RWPE1 (cell line): ENCODE data around the gene ASTN2.

ENCODE experiments used
- CTCF ChIA-PET: fragments of 350-600 bp; sonication (Branson Sonifier 250); formaldehyde crosslinking; extraction: SDS; loops from one replicate; lab custom pipeline; 2021; lab: Yijun Ruan, JAX
- POLR2A ChIA-PET: fragments of 400-600 bp; formaldehyde crosslinking; extraction: SDS; loops from one replicate; lab custom pipeline; 2020; ENCODE audit warnings: antibody characterized with exemption; ENCODE audit not compliant: low non-redundant PET; lab: Yijun Ruan, JAX
- DNase-seq: peaks from one replicate; pipeline ENCODE4 v3.0.0; 2012; ENCODE audit warnings: low spot score
- H3K27ac ChIP-seq: fragments of 450-650 bp; 2 replicates; pipeline ENCODE4 v1.5.1; 2017
- TF ChIP-seq, protein P1 (sequence below): fragments of 450-650 bp; conservative IDR thresholded peaks from 2 replicates; pipeline ENCODE4 v1.5.1; 2017; ENCODE audit warnings: low read depth, mild to moderate bottlenecking

ASTN2 gene

DNA sequence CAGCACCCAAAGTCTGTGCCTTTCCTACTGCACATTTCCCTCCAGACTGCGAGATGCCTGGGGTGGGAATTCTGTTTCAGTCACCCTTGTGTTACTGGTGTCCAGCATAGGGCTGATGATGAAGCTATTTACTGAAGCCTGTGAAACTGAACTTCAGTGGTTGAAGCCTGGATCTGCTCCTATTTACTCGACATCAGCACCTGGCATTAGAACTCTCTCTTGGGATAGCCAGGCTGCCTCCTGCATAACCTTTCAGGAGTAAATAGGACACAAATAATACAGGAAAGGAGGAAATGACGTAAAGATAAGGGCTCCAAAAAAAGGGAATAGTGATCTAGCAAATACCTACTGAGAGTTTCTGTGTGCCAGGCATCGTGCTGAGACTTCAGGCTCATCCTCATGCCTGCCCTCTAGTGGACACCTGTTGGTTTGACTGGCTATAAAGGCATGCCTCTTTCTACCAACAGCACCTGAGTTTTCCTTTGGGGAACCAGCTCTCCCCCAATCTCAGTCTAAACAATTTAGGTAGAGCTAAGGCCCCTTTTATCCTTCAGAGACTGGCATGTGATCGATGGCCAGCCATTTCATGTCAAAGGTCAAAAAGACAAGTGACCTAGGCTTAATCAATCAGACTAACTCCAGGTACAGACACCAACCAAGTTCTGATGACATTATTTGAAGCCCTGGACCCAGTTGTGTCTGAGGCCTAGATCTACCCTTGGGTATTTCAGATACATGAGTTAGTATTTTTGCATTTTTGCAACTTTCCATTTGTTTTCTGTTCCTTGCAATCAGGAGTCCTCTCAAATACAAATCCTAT, 919.8 kb downstream of the ASTN2 start:
- TF ChIP-seq, protein P1, sequence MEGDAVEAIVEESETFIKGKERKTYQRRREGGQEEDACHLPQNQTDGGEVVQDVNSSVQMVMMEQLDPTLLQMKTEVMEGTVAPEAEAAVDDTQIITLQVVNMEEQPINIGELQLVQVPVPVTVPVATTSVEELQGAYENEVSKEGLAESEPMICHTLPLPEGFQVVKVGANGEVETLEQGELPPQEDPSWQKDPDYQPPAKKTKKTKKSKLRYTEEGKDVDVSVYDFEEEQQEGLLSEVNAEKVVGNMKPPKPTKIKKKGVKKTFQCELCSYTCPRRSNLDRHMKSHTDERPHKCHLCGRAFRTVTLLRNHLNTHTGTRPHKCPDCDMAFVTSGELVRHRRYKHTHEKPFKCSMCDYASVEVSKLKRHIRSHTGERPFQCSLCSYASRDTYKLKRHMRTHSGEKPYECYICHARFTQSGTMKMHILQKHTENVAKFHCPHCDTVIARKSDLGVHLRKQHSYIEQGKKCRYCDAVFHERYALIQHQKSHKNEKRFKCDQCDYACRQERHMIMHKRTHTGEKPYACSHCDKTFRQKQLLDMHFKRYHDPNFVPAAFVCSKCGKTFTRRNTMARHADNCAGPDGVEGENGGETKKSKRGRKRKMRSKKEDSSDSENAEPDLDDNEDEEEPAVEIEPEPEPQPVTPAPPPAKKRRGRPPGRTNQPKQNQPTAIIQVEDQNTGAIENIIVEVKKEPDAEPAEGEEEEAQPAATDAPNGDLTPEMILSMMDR = peak; percentile 84
- H3K27ac ChIP-seq = no peak overlapping the region
- POLR2A ChIA-PET = no interaction called here
- DNase-seq = peak; percentile 30
- CTCF ChIA-PET = interaction anchor here (0.6 to 0.7 kb wide), 5 partner anchors 8 to 1503 kb away, joined by 3 to 9 read pairs (median 4); no protein-coding TSS in a partner anchor

DNA sequence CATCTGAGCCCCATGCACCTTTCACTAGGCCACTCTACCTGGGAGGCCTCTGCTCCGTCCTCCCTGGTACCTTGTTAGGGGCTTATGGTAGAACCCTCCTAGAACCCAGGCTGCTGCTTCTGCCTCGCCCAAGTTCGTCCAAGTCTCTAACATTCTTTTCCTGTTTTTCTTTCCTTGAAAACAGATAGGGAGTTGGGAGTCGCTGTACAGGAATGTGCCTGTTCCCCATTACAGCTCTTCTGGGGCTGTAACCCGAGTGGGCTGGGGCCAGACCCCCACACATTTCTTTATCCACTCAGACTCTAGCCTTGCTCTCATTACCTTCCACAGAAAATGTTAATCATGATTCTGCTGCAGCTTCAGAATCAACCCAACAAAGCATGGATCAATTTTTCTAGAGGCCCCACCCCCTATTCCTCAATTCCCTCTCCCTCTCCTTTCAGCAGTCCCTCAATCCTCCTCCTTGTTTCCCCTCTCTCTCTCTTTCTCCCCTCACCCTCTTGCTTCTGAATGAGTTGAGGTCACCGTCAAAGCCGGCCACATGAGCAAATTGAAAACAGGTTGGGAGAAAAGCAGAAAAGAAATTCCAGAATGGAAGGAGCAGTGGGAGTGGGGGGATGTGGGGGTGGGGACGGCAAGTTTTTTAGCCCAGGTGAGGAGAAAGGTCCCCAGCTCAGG, 921.5 kb downstream of the ASTN2 start:
- no peak overlapping the region for H3K27ac ChIP-seq
- ChIA-PET CTCF (interaction anchor here (0.6 to 0.7 kb wide), 3 partner anchors 48 to 324 kb away, joined by 3 to 10 read pairs (median 3); no protein-coding TSS in a partner anchor), POLR2A (no interaction called here)
- DNase-seq = no peak
- TF ChIP-seq, protein P1 = no peak

DNA sequence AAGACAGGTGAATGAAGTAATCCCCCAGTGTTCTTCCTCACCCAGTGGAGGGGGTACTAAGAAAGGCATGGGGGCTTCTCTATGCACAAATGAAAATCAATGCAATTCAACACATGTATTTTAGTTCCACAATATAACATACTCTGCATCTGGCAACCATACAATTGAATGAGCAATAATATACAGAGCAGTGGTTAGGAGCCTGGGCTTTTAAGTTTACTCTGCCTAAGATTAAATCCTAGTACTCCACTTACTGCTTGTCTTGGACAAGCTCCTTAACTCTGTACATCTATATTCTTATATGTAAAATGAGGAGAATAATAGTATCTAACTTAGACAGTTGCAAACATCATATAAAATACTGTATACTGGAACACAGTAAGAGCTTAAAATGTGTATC, 923.2 kb downstream of the ASTN2 start:
- no peak overlapping the region for H3K27ac ChIP-seq
- TF ChIP-seq, protein P1 = no peak
- no peak for DNase-seq
- CTCF ChIA-PET = interaction anchor here (0.6 kb wide), 1 partner anchor 155 kb away, joined by 3 read pairs; no protein-coding TSS in a partner anchor
- POLR2A ChIA-PET = no interaction called here

DNA sequence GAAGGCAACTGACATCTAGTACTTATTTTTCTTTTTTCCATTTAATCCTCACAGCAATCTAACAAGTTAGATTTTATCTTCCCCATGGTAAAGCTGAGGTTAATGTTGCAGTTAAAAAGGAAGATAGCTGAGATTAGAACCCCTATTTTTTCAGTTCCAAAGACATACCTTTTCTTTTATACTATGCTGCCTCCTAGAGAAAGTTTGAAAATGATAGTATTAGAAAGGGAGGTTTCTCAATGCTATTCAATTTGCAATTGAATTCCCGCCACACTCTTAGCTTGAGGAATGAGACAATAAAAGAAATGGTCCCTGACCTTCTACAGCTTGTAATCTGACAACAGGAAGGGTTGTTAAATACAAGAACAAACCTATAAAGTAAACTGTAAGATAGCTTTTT, 923.6 kb downstream of the ASTN2 start:
- ChIA-PET POLR2A (no interaction called here), CTCF (interaction anchor here (0.6 kb wide), 1 partner anchor 156 kb away, joined by 3 read pairs; no protein-coding TSS in a partner anchor)
- H3K27ac ChIP-seq = no peak overlapping the region
- no peak for DNase-seq
- TF ChIP-seq, protein P1 = no peak

DNA sequence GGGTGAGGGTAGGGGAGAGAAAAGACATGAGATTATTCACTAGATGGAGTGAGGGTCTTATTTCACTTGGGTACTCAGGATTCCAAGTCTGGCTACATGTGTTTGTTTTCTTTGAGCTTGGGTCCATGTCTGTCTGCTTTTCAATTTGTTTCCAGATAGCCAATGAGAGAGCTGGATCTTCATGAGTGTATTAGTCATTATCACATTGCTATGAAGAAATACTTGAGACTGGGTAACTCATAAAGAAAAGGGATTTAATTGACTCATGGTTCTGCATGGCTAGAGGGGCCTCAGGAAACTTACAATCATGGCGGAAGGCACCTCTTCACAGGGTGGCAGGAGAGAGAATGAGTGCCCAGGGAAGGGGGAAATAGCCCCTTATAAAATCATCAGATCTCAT, 924.5 kb downstream of the ASTN2 start:
- ChIA-PET CTCF (interaction anchor here (0.6 kb wide), 1 partner anchor 169 kb away, joined by 4 read pairs; no protein-coding TSS in a partner anchor), POLR2A (no interaction called here)
- TF ChIP-seq, protein P1 = no peak

DNA sequence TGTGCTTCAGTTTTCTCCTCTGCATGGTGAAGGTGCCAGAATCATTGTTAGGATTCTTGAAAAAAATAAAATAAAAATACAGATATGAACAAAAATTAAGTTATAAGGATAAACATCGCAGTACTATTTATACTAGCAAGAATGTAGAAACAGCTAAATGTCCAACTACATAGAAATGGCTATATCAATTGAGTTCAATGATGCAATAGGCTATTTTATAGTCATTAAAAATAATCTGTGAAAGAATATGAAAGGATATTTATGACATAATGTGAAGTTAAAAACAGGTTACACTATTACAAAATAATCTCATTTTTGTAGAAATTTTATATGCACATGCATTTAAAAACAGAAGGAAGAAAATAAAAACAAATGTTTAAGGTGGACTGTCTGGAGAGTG, 926.5 kb downstream of the ASTN2 start:
- POLR2A ChIA-PET = no interaction called here
- H3K27ac ChIP-seq = no peak overlapping the region
- DNase-seq = no peak
- TF ChIP-seq, protein P1 = no peak
- CTCF ChIA-PET = no interaction called here

More for the DNA sequence above, 924.5 kb downstream of the ASTN2 start:
- no peak overlapping the region for H3K27ac ChIP-seq
- DNase-seq = no peak
